HG03103 (cell line): ENCODE measurements around the gene SFXN2.
A peak's percentile ranks its signal among the peaks of the same experiment; 100 is the strongest.
"Not testable (repeated sequence)": the region's sequence is repeated elsewhere in the genome, so short reads cannot be mapped to it uniquely, and the experiment has no call there.

Source experiments
- ATAC-seq: cut with Tn5 transposase; IDR thresholded peaks from one replicate; pipeline ENCODE4 v1.9.1; 2021; ENCODE audit warnings: low read depth; ENCODE audit not compliant: unreplicated experiment

SFXN2 gene, protein sequence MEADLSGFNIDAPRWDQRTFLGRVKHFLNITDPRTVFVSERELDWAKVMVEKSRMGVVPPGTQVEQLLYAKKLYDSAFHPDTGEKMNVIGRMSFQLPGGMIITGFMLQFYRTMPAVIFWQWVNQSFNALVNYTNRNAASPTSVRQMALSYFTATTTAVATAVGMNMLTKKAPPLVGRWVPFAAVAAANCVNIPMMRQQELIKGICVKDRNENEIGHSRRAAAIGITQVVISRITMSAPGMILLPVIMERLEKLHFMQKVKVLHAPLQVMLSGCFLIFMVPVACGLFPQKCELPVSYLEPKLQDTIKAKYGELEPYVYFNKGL

GRCh38 chr10:102714621-102715455 is at the start of gene SFXN2:
Gene SFXN2 (plus strand): TSS chr10:102714636. CDS start chr10:102726637, 12,001 bp downstream.
- ATAC-seq = peak; percentile 13

DNA sequence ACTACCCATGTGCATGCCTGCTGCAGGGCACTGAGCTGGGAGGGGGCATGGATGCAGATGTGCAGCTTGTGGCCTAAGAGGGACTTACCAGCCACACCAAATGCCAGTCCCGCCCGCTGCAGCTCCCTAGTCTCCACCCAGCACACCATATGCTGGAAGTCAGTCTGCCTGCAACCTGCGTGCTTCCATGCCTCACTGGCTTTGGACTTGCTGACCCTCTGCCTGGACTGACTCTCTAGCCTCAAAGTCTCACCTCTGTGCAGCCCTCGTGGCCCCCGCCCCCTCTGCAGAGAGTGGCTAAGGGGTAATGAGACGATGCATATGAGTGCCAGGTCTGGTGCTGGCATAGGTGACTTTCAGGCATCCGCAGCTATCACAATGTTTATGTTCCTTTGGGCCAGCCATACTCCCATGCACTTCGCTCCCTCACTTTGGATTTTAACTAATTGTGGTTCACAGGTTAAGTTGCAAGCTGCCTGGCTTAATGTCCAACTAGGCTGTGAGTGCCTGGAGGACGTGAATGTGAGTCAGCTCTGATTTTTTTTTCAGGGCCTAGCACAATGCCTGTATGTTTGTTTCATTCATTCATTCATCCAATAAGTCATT is 48.4 kb upstream of the SFXN2 start:
- no peak for ATAC-seq

DNA sequence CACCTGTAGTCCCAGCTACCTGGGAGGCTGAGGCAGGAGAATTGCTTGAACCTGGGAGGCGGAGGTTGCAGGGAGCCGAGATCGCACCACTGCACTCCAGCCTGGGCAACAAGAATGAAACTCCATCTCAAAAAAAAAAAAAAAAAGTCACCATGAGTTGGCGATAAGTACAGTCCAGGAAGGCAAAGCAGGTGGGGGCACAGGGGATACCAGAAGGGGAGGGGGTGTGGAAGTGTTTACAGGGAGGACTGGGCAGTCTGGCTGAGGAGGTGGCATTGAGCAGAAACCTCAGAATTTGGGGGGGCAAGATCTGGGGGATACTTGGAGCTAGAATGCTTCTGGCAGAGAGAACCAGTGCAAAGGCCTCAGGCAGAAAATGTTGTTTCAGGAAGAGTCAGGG is 47.0 kb upstream of the SFXN2 start:
- ATAC-seq = not testable (repeated sequence)

- no peak for ATAC-seq
Measured at GRCh38 chr10:102668326-102669107, 45.9 kb upstream of the SFXN2 start.

GRCh38 chr10:102669206-102670064 is 45.0 kb upstream of the SFXN2 start:
- ATAC-seq = no peak

DNA sequence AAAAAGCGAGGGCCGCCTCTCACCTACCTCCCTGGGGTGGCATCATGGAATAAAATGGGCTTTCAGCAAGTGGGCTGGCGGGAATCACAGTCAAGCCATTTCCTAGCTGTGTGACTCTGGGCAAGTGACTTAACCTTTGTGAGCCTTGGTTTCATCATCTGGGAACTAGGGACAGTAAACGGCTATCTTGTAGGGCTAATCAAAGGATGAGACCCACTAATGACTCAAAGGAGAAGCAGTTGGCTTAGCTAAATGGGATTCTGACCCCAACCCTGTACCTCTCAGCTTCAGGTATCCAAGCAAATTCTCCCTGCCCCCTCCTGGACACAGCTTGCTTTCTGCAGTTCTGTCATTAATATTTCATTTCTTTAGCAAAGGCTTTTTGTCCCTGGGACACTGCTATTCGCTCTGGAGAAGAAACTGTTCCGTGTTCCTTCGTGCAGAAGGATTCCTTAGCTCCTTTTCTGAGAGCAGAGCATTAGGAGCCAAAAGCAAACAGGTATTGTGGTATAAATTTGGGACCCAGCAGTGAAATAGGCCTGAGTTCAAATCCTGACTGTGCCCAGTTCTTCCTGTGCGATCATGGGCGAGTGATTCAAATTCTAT is 44.3 kb upstream of the SFXN2 start:
- ATAC-seq = no peak

DNA sequence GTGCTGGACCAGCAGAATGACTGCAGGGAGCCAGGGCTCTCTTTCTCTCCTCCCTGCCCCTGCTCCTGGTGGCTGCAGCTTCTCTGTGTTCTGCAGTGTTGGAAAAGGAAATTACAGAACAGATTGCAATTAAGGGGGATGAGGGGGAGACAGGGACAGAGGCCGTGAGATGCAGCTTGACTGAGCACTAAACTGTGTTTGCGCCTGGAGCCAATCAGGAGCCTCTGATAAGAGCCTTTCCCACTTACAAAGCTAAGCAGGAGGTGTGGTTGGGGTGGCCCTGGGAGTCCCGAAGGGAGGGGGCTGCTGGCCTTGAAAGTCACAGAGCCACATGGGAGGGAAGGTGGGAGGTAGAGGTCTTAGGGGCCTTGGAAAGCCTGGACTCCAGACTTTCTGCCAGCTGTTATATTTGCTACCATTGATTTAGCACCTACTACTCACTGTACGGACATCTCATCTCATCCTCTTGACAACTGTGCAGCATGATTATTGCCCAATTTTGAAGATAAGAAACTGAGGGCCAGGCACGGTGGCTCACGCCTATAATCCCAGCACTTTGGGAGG is 43.5 kb upstream of the SFXN2 start:
- ATAC-seq = no peak

DNA sequence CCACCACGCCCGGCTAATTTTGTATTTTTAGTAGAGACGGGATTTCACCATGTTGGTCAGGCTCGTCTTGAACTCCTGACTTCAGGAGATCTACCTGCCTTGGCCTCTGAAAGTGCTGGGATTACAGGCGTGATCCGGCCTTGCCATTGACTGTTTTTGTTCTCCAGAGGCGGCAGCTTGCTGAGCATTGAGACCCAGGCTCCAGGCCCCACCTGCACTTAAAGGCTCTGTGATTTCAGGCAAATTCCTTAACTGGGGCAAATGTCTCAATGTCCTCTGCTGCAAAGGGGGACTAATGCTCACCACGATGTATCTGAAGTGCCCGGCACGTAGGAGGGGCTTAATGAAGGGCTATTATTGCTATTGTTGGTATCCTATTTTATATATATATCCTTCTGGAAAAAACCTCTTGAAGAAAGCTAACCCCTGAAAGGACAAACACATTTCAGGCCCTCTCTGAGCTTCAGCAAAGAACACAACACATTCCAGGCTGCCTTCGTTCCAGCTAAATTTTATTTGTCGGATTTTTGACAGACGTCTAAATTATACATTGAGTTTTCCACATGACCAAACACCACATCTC is 41.1 kb upstream of the SFXN2 start:
- ATAC-seq = no peak

DNA sequence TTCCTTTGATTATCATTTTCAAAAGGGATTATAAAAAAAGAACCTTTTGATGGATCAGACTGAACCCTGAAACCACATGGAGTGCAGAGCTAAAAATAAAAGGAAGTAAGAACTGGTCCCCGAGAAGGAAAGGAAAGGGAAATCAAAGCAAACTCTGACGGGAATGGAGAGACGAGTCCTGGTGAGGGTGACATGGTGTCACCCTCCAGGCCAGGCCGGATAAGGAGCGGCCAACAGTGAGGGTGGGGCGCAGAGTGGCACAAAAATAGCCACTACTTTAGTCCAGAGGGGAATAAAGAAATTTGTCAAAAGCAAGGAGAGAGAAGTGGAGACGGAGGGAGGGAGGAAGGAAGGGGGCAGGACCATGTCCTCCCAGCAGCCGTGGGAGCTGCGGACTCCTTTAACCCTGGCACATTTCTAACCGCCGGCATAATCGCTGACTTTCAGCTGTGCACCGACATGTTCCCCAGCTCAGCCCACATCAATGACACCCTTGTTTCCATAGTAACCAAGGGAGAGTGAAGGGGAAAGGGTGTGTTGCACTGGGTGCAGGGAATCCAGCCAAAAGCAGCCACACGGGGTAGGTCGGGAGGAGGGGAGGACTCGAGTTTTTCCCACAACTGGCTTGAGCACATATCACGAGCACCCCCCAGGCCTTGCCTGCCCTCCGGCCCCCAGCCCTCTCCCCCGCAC is 40.5 kb upstream of the SFXN2 start:
- ATAC-seq = no peak

GRCh38 chr10:102674566-102674965 is 39.9 kb upstream of the SFXN2 start:
- no peak for ATAC-seq

- no peak for ATAC-seq
Measured at GRCh38 chr10:102675011-102675665, 39.3 kb upstream of the SFXN2 start.

- no peak for ATAC-seq
Measured at GRCh38 chr10:102675666-102676533, 38.5 kb upstream of the SFXN2 start.

- no peak for ATAC-seq
Measured at GRCh38 chr10:102676534-102677315, 37.7 kb upstream of the SFXN2 start.

- no peak for ATAC-seq
Measured at GRCh38 chr10:102677331-102678067, 36.9 kb upstream of the SFXN2 start.

GRCh38 chr10:102678068-102678400 is 36.4 kb upstream of the SFXN2 start:
- ATAC-seq = no peak
